NCI-H524 treated with DMSO at 0.1 percent for 48 hours (cell line): ENCODE measurements around the gene MTMR1.

Source experiments
- DNase-seq: peaks from one replicate; lab custom pipeline; 2025; lab: John Stamatoyannopoulos, UW

The MTMR1 gene

DNA sequence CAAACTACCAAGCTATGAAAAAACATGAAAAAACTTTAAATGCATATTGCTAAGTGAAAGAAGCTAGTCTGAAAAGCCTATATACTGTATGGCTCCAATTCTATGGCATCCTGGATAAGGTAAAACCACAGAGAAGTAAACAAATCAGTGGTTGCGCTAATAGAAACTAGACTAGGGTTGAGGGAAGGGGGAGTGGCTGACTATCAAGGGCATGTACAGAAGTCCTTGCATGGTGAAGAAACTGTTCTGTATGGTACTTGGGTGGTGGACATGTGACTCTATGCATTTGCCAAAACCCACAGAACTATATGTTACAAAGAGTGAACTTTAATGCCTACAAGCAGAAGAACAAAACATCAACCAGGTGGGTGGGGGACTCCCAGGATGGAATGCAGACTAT lies 96.8 kb downstream of the MTMR1 start:
- DNase-seq = no peak

DNA sequence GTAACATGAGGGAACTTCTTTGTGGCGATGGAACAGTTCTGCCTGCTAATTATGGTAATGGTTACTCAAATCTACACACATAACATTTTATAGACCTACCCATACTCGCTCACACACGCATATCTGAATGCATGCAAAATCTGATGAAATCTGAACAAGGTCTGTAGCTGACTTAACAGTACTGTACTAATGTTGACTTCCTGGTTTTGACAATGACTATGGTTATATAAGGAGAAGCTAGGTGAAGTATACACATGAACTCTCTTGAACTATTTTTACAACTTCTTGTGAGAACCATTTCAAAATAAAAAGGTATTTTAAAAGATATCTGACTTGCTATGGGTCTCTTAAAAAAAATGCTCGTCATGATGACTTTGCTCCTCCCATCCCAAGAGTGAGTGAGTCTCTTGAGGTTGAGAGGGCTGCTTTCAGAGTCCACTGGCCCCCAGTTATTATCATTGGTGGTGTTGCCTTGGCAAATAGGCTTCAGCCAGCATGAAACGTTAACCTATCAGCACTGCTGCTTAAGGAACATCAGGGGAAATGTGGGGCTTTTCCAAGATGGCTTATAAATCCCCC lies 99.8 kb downstream of the MTMR1 start:
- DNase-seq = no peak

DNA sequence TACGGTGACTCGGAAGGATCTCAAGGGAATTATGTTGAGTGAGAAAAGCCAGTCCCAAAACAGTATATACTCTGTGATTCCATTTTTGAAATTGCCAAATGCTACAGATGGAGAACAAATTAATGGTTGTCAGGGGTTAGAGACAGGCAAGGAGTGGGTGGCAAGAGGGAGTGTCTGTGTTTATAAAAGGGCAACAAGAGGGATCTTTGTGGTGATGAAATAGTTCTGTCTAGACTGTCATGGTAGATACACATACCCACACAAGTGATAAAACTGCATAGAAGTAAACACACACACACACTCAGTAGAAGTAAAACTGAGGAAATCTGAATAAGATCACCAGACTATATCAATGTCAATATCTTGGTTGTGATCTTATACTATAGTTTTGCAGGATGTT lies 112.5 kb downstream of the MTMR1 start:
- no peak for DNase-seq

DNA sequence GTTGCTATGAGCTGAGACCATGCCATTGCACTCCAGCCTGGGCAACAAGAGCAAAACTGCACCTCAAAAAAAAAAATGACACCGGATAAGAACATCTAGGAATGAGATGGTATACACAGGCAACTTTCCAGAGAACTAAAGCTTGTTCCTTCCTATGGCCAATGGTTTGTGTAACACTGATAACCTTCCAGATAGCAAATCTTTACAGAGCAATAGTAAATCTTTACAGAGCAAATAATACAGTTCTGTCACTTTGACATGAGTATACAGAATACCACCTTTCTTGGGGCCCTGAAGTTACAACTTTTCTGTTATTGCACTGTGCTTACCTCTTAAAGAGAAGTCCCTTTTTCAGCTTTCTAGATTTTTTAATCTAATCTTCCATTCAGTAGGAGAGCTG lies 113.6 kb downstream of the MTMR1 start:
- no peak for DNase-seq

DNA sequence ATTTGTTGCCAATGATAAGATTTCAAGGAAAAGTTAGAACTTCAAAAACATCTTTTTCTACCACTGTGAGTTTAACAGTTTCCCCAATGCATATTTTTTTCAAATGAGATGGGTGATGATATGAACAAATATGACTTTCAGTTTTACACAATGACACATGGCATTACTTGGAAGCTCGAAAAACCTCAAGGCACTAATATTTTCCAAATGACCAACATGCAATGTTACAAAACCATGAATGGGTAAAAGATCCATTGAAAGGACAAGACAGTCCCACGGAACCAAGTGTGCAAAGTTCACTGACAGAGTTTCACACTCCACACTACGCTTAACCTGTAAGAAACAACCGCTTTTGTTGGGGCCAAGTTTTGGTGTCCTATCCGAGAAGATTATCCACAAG lies 120.7 kb downstream of the MTMR1 start:
- no peak for DNase-seq
